ENCODE data around the gene ARFGAP2. TPM values are rescaled to one million over a fixed set of nuclear protein-coding genes. Genes with fewer than 3 reads are reported as not detected.

Gene ARFGAP2
- total and polyA plus RNA-seq, 12 donors, result 72.3 to 411 (median 104) TPM

Small RNAs within 50 kb of the gene (microRNA-seq; reads per million reads assigned to microRNA genes)
- gene MIR6745, result 0.28 to 1.1 (median 0.45) reads per million in 3 donors

Small RNAs within 50 kb of the gene (small RNA-seq; reads per million reads assigned to genes)
- 0 reads per million in 2 donors for gene MIR6745

Other genes with a start within 250 kb of the ARFGAP2 start
- gene CSTPP1, start 240.1 kb downstream of the ARFGAP2 start, total RNA-seq, result 10 to 100 TPM; 17.6 to 63.0 (median 24.7) TPM
- 10 to 100 TPM; 19.2 to 26.9 (median 23.5) TPM for gene CSTPP1, start 240.1 kb downstream of the ARFGAP2 start, polyA plus RNA-seq
- gene PACSIN3, start 9.6 kb upstream of the ARFGAP2 start, total RNA-seq, result 100 to 1,000 TPM in 6 of 9 donors, 10 to 100 TPM in 3; 69.9 to 211 (median 108) TPM
- 10 to 100 TPM; 49.4 to 78.9 (median 73.7) TPM for gene PACSIN3, start 9.6 kb upstream of the ARFGAP2 start, polyA plus RNA-seq
- 100 to 1,000 TPM in 1 of 9 donors, 10 to 100 TPM in 8; 35.8 to 121 (median 48.4) TPM for gene DDB2, start 38.1 kb upstream of the ARFGAP2 start, total RNA-seq
- 100 to 1,000 TPM in 1 of 3 donors, 10 to 100 TPM in 2; 48.3 to 128 (median 54.9) TPM for gene DDB2, start 38.1 kb upstream of the ARFGAP2 start, polyA plus RNA-seq
- 100 to 1,000 TPM in 4 of 9 donors, 10 to 100 TPM in 5; 64.6 to 127 (median 81.8) TPM for gene ACP2, start 71.9 kb upstream of the ARFGAP2 start, total RNA-seq
- 10 to 100 TPM; 39.8 to 59.7 (median 58.2) TPM for gene ACP2, start 71.9 kb upstream of the ARFGAP2 start, polyA plus RNA-seq
- 10 to 100 TPM; 23.7 to 76.3 (median 42.6) TPM for gene NR1H3, start 81.1 kb upstream of the ARFGAP2 start, total RNA-seq
- gene NR1H3, start 81.1 kb upstream of the ARFGAP2 start, polyA plus RNA-seq, result 100 to 1,000 TPM in 1 of 3 donors, 10 to 100 TPM in 2; 15.4 to 246 (median 75.8) TPM
- 10 to 100 TPM; 38.8 to 83.0 (median 51.1) TPM for gene MADD, start 93.3 kb upstream of the ARFGAP2 start, total RNA-seq
- 10 to 100 TPM; 33.4 to 48.9 (median 45.9) TPM for gene MADD, start 93.3 kb upstream of the ARFGAP2 start, polyA plus RNA-seq
- 1 to 10 TPM in 8 of 9 donors, under 1 TPM in 1; 0.54 to 4.9 (median 2.0) TPM for gene MYBPC3, start 175.8 kb upstream of the ARFGAP2 start, total RNA-seq
- gene MYBPC3, start 175.8 kb upstream of the ARFGAP2 start, polyA plus RNA-seq, result 1 to 10 TPM; 1.5 to 5.8 (median 2.9) TPM
- 10 to 100 TPM in 8 of 9 donors, 1 to 10 TPM in 1; 2.7 to 65.6 (median 40.6) TPM for gene SPI1, start 201.7 kb upstream of the ARFGAP2 start, total RNA-seq
- gene SPI1, start 201.7 kb upstream of the ARFGAP2 start, polyA plus RNA-seq, result 10 to 100 TPM in 2 of 3 donors, 1 to 10 TPM in 1; 7.0 to 79.2 (median 43.0) TPM
- 10 to 100 TPM; 29.2 to 92.9 (median 57.7) TPM for gene SLC39A13, start 231.7 kb upstream of the ARFGAP2 start, total RNA-seq
- gene SLC39A13, start 231.7 kb upstream of the ARFGAP2 start, polyA plus RNA-seq, result 10 to 100 TPM in 2 of 3 donors, 1 to 10 TPM in 1; 8.2 to 80.5 (median 64.5) TPM
- gene PSMC3, start 249.6 kb upstream of the ARFGAP2 start, total RNA-seq, result 100 to 1,000 TPM in 6 of 9 donors, 10 to 100 TPM in 3; 85.4 to 173 (median 128) TPM
- 100 to 1,000 TPM; 110 to 291 (median 137) TPM for gene PSMC3, start 249.6 kb upstream of the ARFGAP2 start, polyA plus RNA-seq

Data from adrenal gland (tissue), 12 donors.